Mammary epithelial cell (primary cell): ENCODE data around the gene ZNF324B.

Source experiments
- CTCF ChIP-seq, 2 donors: IDR thresholded peaks in 1 of 2; conservative IDR thresholded peaks in 1 of 2; 2 replicates each; pipeline ENCODE4 v1.5.1; 2011 to 2012; ENCODE audit warnings: inconsistent platforms in 2 of 2, low read length in 2 of 2, mild to moderate bottlenecking in 2 of 2, control low read depth in 1 of 2, low read depth in 1 of 2; ENCODE audit not compliant: insufficient read depth in 1 of 2; ENCODE audit errors: extremely low read depth in 1 of 2
- EZH2 ChIP-seq: IDR thresholded peaks from 2 replicates; pipeline ENCODE4 v1.6.1; 2012; ENCODE audit warnings: low read length, inconsistent platforms, borderline replicate concordance

- TF ChIP-seq CTCF (conservative IDR thresholded peaks at IDR 0.05 in 1 of 2, IDR thresholded peaks at IDR 0.05 in 1 of 2; ENCODE audit: extremely low read depth in 1 of 2, insufficient read depth in 1 of 2, low read depth in 1 of 2, low read length in 2 of 2), result no peak
- no peak for TF ChIP-seq EZH2
Measured at GRCh38 chr19:58450856-58451357, 515 bp upstream of the ZNF324B start.
